Measurements from ENCODE around the gene LSAMP.

The LSAMP gene

GRCh38 chr3:116037954-116038911 lies 407.1 kb downstream of the LSAMP start:
- H3K4me2 ChIP-seq (ENCODE audit: low read length) = peak overlapping the region; percentile 97
- H3K79me2 ChIP-seq (ENCODE audit: low read length) = no peaks in the 10 kb centered on the region
- no peak overlapping the region for H2AFZ ChIP-seq (ENCODE audit: low read depth, low read length)
- 0 out of 2 replicates have a peak, but pooled peaks cover 2% of the 10 kb centered on the region for H3K27me3 ChIP-seq (ENCODE audit: low read depth, low read length)
- H3K4me3 ChIP-seq (ENCODE audit: low read length) = peak overlapping the region; percentile 74
- no peaks in the 10 kb centered on the region for H3K36me3 ChIP-seq (replicated peaks; ENCODE audit: low read depth, low read length)
- no peaks in the 10 kb centered on the region for H3K9me3 ChIP-seq (ENCODE audit: insufficient read depth, low read length)
- H4K20me1 ChIP-seq (ENCODE audit: insufficient read depth, low read length) = no peaks in the 10 kb centered on the region
- TF ChIP-seq EZH2phosphoT487 (IDR thresholded peaks at IDR 0.05; ENCODE audit: low read depth) (no peak), CTCF (IDR thresholded peaks at IDR 0.05; ENCODE audit: low read depth, low read length) (no peak)
- peak overlapping the region; percentile 77 for H3K9ac ChIP-seq (ENCODE audit: low read length)
- peaks cover 52% of the 10 kb centered on the region for H3K4me1 ChIP-seq (ENCODE audit: low read length)
- peak overlapping the region; percentile 97 for H3K27ac ChIP-seq (ENCODE audit: low read length)

DNA sequence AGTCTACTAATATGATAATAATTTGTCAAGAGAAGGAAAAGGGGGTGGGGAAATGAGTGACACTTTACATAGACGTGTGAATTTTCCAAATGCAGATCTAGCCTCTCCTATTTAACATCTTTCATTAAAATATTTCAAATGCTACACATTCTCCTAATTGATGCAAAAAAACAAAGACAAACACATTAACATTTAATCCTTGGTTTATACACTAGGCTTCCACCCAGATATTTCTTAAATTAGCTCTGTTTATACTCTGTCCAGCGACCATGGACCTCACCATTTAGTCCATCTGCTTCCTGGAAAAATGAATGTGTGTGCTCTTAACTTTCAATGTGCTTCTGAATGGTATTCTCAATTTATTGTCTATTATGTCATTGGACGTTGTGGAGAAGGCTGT lies 409.9 kb downstream of the LSAMP start:
- no peak overlapping the region for H3K9ac ChIP-seq (ENCODE audit: low read length)
- no peaks in the 10 kb centered on the region for H3K79me2 ChIP-seq (ENCODE audit: low read length)
- TF ChIP-seq EZH2phosphoT487 (IDR thresholded peaks at IDR 0.05; ENCODE audit: low read depth) = no peak
- TF ChIP-seq CTCF (IDR thresholded peaks at IDR 0.05; ENCODE audit: low read depth, low read length) = no peak
- no peak overlapping the region for H3K4me3 ChIP-seq (ENCODE audit: low read length)
- 0 out of 2 replicates have a peak, but pooled peaks cover 2% of the 10 kb centered on the region for H3K27me3 ChIP-seq (ENCODE audit: low read depth, low read length)
- no peak overlapping the region for H3K27ac ChIP-seq (ENCODE audit: low read length)
- H3K9me3 ChIP-seq (ENCODE audit: insufficient read depth, low read length) = no peaks in the 10 kb centered on the region
- H3K4me1 ChIP-seq (ENCODE audit: low read length) = peaks cover 51% of the 10 kb centered on the region
- H2AFZ ChIP-seq (ENCODE audit: low read depth, low read length) = no peak overlapping the region
- no peaks in the 10 kb centered on the region for H3K36me3 ChIP-seq (replicated peaks; ENCODE audit: low read depth, low read length)
- no peak overlapping the region for H3K4me2 ChIP-seq (ENCODE audit: low read length)
- H4K20me1 ChIP-seq (ENCODE audit: insufficient read depth, low read length) = no peaks in the 10 kb centered on the region

- Histone ChIP-seq H4K20me1 (ENCODE audit: insufficient read depth, low read length) (no peaks in the 10 kb centered on the region), H3K4me1 (ENCODE audit: low read length) (peaks cover 46% of the 10 kb centered on the region), H3K4me2 (ENCODE audit: low read length) (no peak overlapping the region), H2AFZ (ENCODE audit: low read depth, low read length) (no peak overlapping the region), H3K27me3 (ENCODE audit: low read depth, low read length) (0 out of 2 replicates have a peak, but pooled peaks cover 2% of the 10 kb centered on the region), H3K27ac (ENCODE audit: low read length) (no peak overlapping the region), H3K4me3 (ENCODE audit: low read length) (no peak overlapping the region), H3K9me3 (ENCODE audit: insufficient read depth, low read length) (no peaks in the 10 kb centered on the region), H3K79me2 (ENCODE audit: low read length) (no peaks in the 10 kb centered on the region), H3K36me3 (replicated peaks; ENCODE audit: low read depth, low read length) (no peaks in the 10 kb centered on the region), H3K9ac (ENCODE audit: low read length) (no peak overlapping the region)
- TF ChIP-seq CTCF (IDR thresholded peaks at IDR 0.05; ENCODE audit: low read depth, low read length) (no peak), EZH2phosphoT487 (IDR thresholded peaks at IDR 0.05; ENCODE audit: low read depth) (no peak)
These were observed 410.5 kb downstream of the LSAMP start for GRCh38 chr3:116034794-116035193.

- Histone ChIP-seq H3K9ac (ENCODE audit: low read length) (no peak overlapping the region), H3K4me3 (ENCODE audit: low read length) (no peak overlapping the region), H3K27ac (ENCODE audit: low read length) (no peak overlapping the region), H3K4me2 (ENCODE audit: low read length) (no peak overlapping the region), H4K20me1 (ENCODE audit: insufficient read depth, low read length) (no peaks in the 10 kb centered on the region), H3K27me3 (ENCODE audit: low read depth, low read length) (0 out of 2 replicates have a peak, but pooled peaks cover 2% of the 10 kb centered on the region), H3K79me2 (ENCODE audit: low read length) (no peaks in the 10 kb centered on the region), H2AFZ (ENCODE audit: low read depth, low read length) (no peak overlapping the region), H3K36me3 (replicated peaks; ENCODE audit: low read depth, low read length) (no peaks in the 10 kb centered on the region), H3K9me3 (ENCODE audit: insufficient read depth, low read length) (no peaks in the 10 kb centered on the region), H3K4me1 (ENCODE audit: low read length) (peaks cover 39% of the 10 kb centered on the region)
- TF ChIP-seq CTCF (IDR thresholded peaks at IDR 0.05; ENCODE audit: low read depth, low read length) (no peak), EZH2phosphoT487 (IDR thresholded peaks at IDR 0.05; ENCODE audit: low read depth) (no peak)
These were observed 411.2 kb downstream of the LSAMP start for GRCh38 chr3:116034086-116034485.
